Urothelium cell line (cell line): ENCODE results near the gene MAN1C1.
A peak's percentile ranks its signal among the peaks of the same experiment; 100 is the strongest.
"Not testable (repeated sequence)": the region's sequence is repeated elsewhere in the genome, so short reads cannot be mapped to it uniquely, and the experiment has no call there.

Source experiments
- DNase-seq: peaks from one replicate; pipeline ENCODE4 v3.0.0; 2011; ENCODE audit warnings: low spot score, mixed read lengths
- FAIRE-seq: peaks from 2 replicates; lab custom pipeline; 2011; peaks lifted over from hg19 to GRCh38; lab: Jason Lieb, UNC

MAN1C1 gene

DNA sequence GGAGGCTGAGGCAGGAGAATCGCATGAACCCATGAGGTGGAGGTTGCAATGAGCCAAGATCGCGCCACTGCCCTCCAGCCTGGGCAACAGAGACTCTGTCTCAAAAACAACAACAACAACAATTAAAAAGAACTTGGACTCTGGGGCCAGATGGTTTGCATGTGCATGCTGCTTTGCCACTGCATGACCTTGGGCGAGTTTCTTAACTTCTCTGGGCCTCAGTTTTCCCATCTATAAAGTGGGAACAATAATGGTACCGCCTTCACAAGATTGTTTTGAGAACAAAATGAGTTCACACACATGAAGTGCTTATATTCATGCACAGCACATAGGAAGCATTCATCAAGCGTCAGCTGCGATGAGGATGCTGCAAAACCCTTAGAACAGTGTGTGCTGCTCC is 74.6 kb downstream of the MAN1C1 start:
- DNase-seq, result no peak
- peak; percentile 23 for FAIRE-seq

DNA sequence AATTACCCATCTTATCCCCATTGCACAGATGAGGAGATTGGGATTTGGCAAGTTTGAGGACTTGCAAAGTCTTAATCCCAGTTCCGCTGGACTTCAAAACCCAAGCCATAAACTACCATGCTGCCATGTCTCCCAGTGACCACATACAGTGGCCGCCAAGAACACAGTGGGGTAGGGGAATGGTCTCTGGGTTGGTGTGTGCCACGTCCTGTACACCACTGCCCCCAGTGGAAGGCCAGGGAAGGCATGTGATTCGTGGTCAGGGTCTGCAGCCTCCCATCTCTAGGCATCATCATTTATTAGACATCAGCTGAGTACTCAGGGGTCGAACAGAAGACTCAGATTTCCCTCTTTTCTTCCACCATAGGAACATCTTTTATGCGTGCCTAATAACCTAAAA is 76.0 kb downstream of the MAN1C1 start:
- peak; percentile 9 for FAIRE-seq
- peak; percentile 37 for DNase-seq

DNA sequence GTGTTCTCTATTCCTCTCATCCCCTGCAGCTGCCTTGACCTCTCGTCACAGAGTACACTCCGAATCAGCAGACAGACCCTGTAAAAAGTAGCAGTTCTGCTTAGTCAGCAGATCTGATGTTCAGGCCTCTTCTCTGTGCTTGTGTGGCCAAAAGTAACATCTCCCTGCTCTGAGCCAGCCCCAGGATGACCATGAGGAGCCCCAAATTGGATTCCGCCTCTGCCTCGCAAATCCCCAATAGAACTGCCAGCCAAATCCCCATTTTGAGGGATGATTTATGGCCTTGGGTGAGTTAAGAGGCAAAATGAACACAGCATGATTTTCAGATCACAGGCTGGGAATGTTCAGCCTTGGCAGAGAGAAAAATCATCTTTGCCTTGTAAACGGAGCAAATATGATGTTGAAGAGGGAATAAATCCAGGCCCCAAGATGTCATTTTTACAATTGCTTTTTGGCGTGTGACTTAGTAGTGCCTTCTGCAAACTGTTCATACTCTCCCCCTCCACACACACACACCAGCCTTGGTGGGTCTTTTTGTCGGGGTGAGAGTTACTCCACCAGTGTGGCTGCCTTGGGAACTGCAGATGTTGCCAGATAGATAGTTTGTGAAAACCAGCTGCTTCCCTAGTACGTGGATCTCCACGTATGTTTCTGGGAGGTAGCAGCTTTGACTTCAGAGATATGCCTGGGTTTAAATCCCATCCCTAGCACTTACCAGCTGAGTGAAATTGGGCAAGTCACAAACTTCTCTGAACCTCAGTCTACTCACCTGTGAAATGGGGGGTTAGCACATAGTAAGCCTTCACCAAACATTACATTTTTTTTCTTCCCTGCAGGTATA is 77.8 kb downstream of the MAN1C1 start:
- FAIRE-seq, result no peak
- no peak for DNase-seq

DNA sequence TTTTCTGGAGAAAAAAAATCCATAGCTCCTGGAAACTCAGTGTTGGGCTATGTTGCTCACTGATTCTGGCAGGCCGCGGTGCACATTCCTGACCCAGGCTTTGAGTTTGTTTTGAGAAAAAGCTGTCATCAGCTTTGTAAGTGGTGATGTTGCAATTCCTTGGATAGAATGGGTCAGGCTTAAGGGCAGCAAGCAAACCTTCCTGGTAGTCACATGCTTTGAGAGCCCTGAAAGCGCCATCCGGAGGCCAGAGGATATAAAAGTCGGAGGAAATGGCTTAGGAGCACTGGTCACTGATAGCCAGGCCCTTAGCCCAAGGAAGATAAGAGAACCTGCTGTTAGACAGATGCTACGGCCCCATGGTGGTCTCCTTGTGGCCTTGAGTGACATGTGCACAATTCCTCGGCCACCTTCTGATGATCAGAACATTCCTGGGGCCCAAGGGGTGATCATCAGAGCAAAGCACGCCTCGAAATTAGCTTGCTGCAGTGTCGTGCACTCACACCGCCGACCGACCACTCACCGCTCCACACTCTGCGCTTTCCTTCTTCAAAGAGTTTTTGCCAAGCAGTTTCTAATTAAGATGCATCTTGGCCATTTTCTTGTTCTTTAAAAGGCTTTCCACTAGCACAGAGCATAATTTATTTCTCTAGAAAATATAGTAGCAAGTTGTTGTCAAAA is 78.6 kb downstream of the MAN1C1 start:
- DNase-seq, result peak; percentile 38
- no peak for FAIRE-seq

DNA sequence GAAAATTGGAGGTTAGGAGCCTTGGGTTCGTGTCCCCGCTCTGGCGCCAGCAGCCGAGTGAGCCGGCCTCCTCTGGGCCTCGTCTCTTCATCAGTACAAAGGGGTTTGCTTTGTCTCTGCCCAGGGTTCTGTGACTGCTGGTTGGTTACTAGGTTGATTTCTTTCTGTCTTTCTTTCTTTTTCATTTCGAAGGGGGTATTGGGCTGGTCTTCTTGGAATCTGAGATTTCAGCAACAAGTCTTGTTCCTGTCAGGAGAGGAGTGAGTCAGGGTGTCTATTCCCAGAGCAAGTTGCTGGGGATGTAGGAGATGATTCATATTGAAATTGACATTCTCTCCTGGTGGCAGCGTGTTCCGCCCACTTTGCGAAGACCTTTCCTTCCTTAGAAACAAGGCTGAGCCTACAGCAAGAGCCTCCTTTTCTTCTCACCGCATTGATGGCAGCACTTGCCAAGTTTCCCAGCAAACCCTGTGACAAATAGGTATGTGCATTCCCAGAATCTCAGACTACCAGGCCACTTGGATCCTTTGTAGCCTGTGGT is 79.2 kb downstream of the MAN1C1 start:
- DNase-seq (peak; percentile 86), FAIRE-seq (peak; percentile 37)

DNA sequence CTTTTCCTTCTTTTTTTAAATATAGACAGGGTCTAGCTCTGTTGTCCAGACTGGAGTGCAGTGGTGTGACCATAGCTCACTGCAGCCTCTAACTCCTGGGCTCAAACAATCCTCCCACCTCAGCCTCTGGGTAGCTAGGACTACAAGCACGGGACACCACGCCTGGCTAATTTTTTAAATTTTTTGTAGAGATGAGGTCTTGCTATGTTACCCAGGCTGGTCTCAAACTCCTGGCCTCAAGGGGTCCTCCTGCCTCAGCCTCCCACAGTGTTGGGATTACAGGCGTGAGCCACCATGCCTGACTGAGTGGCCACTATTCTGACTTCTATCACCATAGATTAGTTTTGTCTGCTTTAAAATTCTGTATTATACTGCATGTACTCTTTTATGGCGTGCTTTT is 80.1 kb downstream of the MAN1C1 start:
- DNase-seq, result not testable (repeated sequence)

DNA sequence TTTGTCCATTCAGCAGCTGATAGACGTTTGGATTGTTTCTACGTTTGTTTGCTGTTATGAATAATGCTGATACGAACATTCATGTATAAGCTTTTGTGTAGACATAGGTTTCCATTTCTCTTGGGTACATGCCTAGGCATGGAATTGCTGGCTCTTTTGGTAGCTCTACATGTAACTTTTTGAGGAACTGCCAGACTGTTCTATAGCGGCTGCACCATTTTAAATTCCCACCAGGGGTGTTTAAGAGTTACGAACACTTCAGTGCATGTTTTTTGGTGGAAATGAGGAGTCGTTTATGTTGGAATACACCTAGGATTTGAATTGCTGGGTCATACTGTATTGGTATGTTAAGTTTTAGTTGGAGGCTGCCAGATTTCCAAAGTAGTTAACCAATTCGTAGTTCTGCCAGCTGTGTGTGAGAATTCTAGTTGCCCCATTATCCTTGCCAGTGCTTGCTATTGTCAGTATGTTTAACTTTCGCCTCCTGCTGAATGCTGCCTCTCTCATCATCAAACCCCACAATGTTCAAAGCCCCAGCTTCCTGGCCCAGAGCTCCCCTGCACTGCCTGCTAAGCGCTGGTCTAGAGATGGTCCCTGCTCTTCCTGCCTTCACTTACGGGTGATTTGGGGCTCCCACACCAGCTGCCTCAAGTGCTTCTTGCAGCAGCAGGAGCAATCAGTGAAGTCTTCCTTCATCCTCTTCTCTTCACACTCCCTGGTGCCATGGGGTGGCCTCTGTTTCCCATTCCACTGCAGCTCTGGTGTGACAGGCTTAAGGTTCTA is 81.0 kb downstream of the MAN1C1 start:
- DNase-seq (no peak), FAIRE-seq (no peak)

More for the DNA sequence above, 80.1 kb downstream of the MAN1C1 start:
- FAIRE-seq, result not testable (repeated sequence)

DNA sequence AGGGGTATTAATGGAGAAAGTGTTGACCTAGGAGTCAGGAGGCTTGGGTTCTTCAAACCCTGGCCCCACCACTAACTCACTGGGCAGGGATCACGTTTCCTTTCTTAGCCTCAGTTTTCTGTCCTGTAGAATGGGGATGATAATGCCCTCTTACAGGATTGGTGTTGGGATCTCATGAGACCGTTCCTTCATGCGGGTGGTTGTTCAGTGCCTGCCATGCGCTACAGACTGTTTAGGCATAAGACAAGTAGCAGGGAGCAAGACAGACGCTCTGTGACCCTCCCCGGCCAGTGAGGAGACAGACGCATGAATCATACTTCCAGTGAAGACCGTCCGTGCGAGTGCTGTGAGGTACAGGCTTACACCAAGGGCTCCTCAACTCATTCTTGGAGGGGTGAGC is 81.7 kb downstream of the MAN1C1 start:
- FAIRE-seq, result no peak
- DNase-seq, result no peak

DNA sequence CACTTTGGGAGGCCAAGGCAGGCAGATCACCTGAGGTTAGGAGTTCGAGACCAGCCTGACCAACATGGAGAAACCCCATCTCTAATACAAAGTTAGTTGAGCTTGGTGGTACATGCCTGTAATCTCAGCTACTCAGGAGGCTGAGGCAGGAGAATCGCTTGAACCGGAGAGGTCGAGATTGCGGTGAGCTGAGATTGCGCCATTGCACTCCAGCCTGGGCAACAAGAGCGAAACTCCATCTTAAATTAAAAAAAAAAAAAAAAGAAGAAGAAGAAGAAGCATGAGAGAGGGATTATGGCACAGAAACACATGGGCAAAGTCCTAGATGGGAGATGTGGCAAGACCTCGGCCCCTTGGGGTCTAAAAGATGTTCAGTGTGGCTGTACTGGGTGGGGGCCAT is 82.5 kb downstream of the MAN1C1 start:
- FAIRE-seq, DNase-seq: not testable (repeated sequence)

DNA sequence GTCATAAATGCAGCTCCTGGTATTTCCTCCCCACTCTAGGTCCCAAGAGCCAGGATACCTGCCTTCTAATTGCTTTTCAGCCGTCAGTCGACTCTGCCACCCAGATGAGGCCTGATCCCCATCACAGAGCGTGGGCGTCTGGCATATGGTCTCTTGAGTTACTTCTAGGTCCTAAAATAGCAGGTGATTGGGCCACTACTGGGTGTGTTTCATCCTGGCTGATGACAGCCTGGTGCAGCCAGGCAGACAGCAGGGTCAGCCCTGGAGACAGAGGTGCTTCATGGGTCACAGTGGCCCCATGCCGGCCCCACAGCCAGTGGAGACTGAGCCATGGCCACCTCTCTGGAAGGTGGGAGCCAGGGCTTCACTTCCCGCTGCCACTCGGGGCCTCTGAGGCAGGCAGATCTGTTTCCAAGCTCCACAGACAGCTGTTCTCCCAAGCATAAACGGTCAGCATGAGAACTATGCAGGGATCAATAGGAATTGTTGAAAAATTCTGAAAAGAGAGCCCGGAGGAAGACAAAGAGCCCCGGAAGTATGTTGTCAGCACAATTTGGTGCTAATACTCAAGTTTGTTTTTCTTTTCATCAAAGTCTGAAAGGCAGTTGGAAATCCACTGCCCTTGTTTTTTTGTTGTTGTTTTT is 83.0 kb downstream of the MAN1C1 start:
- FAIRE-seq (no peak), DNase-seq (no peak)

DNA sequence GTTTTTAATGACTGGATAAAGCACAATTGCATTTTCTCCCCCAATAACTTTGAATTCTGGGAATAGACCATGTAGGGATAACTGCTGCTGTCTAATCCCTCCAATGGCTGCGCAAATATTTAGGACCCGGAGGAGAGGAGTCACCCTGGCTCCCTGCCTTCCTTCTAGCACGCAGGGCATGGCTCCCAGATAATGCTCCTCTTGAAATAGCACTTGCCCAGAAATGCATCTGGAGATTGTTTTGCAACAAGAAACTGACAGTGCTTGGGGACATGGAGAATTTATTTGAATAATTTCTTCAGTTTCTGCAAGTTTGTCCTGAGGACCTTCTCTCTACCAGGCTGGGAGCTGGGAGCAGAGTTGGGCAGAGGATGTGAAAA is 83.5 kb downstream of the MAN1C1 start:
- DNase-seq, result no peak
- FAIRE-seq, result no peak

DNA sequence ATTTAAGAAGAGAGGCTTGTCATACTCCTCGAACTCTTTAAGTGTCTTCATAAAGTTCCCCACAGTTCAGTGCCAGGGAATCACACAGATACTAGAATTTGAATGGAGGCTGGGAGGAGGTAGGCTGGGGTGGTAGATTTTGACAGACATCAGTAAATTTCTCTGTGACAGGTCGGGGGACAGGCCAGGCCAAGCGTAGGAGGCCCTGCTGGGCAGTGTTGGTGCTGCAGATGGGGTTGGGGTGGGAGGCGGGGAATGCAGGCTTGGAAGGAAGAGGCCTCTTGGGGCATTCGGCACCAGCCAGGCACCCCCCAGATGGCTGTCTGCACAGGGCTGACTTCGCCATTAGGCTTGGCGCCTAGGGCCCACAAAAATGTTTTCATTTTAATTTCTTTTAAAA is 84.0 kb downstream of the MAN1C1 start:
- DNase-seq, result no peak
- FAIRE-seq, result no peak

DNA sequence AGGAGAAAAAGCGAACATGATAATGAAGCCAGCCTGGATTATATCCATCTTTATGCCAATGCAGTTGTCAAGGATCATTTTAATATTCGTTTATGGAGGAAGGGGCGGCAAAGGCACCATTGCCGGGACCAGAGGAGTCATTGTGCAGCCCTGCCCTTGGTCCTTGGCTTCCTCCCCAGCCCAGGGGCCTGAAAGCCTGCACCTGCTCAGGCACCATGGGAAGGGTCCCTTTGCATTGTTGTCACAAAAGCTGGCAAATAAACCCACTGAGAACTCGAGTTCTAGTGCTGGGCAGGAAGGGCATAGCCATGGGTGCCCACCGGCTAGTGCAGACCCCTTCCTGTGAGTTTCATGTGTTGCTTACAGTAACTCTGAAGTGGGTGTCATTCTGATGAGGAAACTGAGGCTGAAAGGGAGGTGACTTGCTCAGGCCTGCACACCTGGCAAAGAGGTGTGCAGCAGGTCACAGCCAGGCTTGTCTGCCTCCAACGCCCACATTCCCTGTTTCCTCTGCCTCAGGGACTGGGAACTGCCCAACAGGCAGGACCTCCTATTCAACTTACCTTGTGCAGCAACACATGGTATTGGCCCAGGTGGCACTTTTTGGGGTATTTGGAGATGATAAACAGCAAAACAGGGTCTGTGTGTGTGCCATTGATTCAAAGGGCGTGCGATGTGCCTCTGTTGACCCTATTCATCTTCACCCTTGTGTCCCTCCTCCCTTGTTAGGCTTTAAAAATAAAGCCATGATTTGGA is 84.6 kb downstream of the MAN1C1 start:
- no peak for DNase-seq
- no peak for FAIRE-seq

DNA sequence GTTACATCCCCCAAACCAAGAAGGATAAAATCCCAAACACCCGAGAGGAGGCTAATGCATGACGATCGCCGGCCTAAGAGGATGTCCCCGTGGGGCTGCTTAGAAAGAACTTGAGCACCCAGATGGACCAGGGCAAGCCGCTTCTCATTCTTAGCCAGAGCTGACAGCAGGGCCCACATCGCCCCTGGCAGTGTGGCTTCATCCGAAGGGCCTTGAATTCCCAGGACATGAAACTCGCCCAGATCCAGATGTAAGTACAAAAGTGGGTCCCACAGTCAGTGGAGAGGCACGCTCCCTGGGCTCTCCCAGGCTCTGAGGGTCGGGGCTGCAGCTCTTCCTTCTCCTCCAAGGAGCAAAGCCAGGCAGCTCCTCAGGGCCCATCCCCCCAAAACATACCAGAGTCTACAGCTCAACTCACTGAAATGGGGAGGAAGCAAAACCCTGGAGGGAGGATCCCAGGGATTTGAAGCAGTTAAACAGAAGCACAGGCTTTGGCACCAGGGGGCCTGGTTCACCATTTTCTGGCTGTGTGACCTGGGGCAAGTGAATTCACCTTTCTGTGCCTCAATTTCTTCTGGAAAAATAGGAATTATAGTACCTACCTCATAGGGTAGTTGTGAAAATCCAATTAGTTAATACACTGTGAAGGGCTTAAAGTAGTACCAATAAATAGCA is 85.6 kb downstream of the MAN1C1 start:
- no peak for DNase-seq
- FAIRE-seq, result no peak

DNA sequence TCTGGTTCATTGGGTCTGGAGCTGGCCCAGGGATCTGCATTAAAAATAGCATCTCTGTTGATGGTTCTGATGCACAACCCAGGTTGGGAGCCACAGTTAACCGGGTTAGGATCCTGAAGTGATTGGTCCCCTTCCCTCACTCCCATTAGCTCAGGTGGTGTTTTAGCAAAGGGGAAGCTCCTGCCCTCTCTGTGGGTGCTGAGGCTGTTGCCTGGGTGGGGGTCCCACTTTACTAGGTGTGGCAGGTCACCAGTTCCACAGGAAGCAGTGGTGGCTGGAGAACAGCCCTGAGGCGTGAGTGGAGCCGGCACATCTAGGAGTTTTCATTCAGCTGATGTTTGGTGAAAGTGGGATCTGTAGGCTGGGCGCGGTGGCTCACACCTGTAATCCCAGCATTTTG is 86.5 kb downstream of the MAN1C1 start:
- DNase-seq (no peak), FAIRE-seq (no peak)

DNA sequence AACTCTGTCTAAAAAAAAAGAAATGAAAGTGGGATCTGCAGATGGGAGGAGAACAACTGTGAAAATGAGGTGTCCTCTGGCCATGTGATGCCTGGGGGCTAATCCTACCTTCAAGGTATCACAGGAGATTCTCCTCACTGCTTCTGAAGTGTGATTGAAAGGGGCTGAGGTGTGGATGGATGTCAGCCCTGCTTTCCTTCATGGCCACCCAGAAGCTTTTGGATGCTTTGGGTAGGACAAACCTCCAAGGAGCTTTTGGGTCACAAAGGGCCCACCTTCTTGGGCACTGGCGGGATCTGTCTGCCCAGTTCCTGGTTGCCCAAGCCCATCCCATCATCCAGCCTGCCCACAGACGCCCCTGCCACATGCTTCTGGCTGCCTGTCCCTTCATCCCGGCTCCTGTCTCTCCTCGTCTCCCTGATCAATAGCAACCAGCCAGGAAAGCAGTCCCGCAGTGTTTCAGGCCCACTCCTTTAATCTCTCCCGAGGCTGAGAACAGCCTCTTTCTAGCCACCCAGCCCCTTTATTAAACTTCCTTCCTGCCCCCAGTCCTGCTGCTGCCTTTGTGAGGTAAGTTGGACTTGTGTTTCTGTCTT is 87.2 kb downstream of the MAN1C1 start:
- DNase-seq, result no peak
- no peak for FAIRE-seq

DNA sequence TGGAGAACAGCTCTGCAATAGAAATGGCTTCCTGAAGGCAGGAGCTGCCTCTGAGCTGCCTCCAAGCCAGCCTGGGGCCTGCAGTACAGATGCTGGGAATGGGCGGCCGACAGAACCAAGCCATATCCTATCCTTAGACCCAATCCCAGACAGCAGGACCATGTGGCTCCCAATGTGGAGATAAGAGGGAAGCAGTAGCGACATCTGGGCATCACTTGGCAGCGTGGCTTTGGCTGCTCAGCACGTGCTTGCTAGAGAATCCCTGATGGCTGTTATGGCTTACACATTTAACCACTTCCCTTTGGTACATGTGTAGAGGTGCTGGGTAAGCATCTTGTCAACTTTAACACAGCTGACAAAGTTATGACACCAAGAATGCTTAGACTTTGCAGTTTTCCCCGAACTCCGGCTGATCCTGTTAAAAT is 87.7 kb downstream of the MAN1C1 start:
- DNase-seq (no peak), FAIRE-seq (no peak)

DNA sequence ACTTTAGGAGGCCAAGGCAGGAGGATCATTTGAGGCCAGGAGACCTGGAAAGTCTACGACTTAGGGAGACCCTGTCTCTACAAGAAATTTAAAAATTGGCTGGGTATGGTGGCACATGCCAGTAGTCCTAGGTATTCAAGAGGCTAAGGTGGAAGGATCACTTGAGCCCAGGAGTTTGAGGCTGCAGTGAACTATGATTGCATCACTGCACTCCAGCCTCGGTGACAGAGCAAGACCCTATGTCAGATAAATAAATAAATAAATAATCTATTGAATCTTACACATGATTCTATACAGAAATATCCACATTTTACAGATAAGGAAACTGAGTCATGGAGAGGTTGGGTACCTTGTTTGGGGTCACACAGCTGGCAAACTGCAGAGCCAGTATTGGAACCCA is 89.1 kb downstream of the MAN1C1 start:
- DNase-seq (no peak), FAIRE-seq (no peak)
